GM23338 (cell line): Measurements from ENCODE around the gene RPH3AL. TPM values are rescaled to one million over a fixed set of nuclear protein-coding genes. Genes with fewer than 3 reads are reported as not detected.
"Not testable (repeated sequence)": the region's sequence is repeated elsewhere in the genome, so short reads cannot be mapped to it uniquely, and the experiment has no call there.

Experiments
- ATAC-seq: fragments of 200-7000 bp; cut with Tn5 transposase; 3 replicates; pipeline ENCODE4 v1.9.1; 2020
- DNase-seq: peaks from one replicate; pipeline ENCODE4 v3.0.0-alpha.2; 2015; ENCODE audit warnings: low spot score
- H2AFZ ChIP-seq: fragments of 200-600 bp; sonication (generic); 2 replicates; pipeline ENCODE4 v1.8.0; 2016; ENCODE audit warnings: antibody characterized with exemption, mild to moderate bottlenecking, moderate library complexity
- H3F3A ChIP-seq: fragments of 200-600 bp; sonication (generic); replicated peaks from 2 replicates; pipeline ENCODE4 v1.8.0; 2017; ENCODE audit warnings: antibody characterized with exemption, mixed run types, low read depth
- H3K27ac ChIP-seq: fragments of 200-600 bp; sonication (generic); 2 replicates; pipeline ENCODE4 v1.6.1; 2016; ENCODE audit warnings: low read depth
- H3K27me3 ChIP-seq: fragments of 200-600 bp; sonication (generic); 2 replicates; pipeline ENCODE4 v1.8.0; 2016; ENCODE audit warnings: mild to moderate bottlenecking, mixed run types, moderate library complexity; ENCODE audit not compliant: insufficient read depth
- H3K36me3 ChIP-seq: fragments of 200-600 bp; sonication (generic); 2 replicates; pipeline ENCODE4 v1.8.0; 2016; ENCODE audit warnings: mild to moderate bottlenecking; ENCODE audit not compliant: insufficient read depth
- H3K4me1 ChIP-seq: fragments of 200-600 bp; sonication (generic); 2 replicates; pipeline ENCODE4 v1.8.0; 2016; ENCODE audit warnings: mild to moderate bottlenecking, moderate library complexity; ENCODE audit not compliant: insufficient read depth
- H3K4me2 ChIP-seq: fragments of 200-600 bp; sonication (generic); 2 replicates; pipeline ENCODE4 v1.7.1; 2017; ENCODE audit warnings: mixed run types
- H3K4me3 ChIP-seq: fragments of 200-600 bp; sonication (generic); 2 replicates; pipeline ENCODE4 v1.6.1; 2016; ENCODE audit warnings: mixed run types
- H3K79me2 ChIP-seq: fragments of 200-600 bp; sonication (generic); replicated peaks from 2 replicates; pipeline ENCODE4 v1.8.0; 2017; ENCODE audit warnings: mild to moderate bottlenecking; ENCODE audit not compliant: insufficient read depth
- H3K9me2 ChIP-seq: fragments of 200-600 bp; sonication (generic); 2 replicates; pipeline ENCODE4 v1.8.0; 2017; ENCODE audit not compliant: insufficient read depth
- H4K20me1 ChIP-seq: fragments of 200-600 bp; sonication (generic); replicated peaks from 2 replicates; pipeline ENCODE4 v1.8.0; 2017; ENCODE audit warnings: mild to moderate bottlenecking; ENCODE audit not compliant: insufficient read depth
- H3K27ac Mint-ChIP-seq: 2 replicates; pipeline ENCODE4 v1.8.0; 2020; ENCODE audit warnings: inconsistent platforms, mild to moderate bottlenecking, moderate library complexity, mixed read lengths
- H3K27me3 Mint-ChIP-seq: 3 replicates; pipeline ENCODE4 v1.8.0; 2022; ENCODE audit warnings: low read depth, mild to moderate bottlenecking, moderate library complexity, mixed read lengths, inconsistent platforms; ENCODE audit not compliant: insufficient read depth, poor library complexity
- H3K36me3 Mint-ChIP-seq: 3 replicates; pipeline ENCODE4 v1.8.0; 2021; ENCODE audit warnings: low read depth, mild to moderate bottlenecking, inconsistent platforms, moderate library complexity, mixed read lengths
- H3K4me1 Mint-ChIP-seq: 3 replicates; pipeline ENCODE4 v1.8.0; 2020; ENCODE audit warnings: mild to moderate bottlenecking, inconsistent platforms, mixed read lengths
- H3K4me3 Mint-ChIP-seq: 3 replicates; pipeline ENCODE4 v1.8.0; 2021; ENCODE audit warnings: moderate library complexity, mild to moderate bottlenecking, inconsistent platforms, mixed read lengths
- H3K9me3 Mint-ChIP-seq: 3 replicates; pipeline ENCODE4 v1.8.0; 2020; ENCODE audit warnings: moderate library complexity, mild to moderate bottlenecking, inconsistent platforms, mixed read lengths
- EZH2 ChIP-seq: fragments of 200-600 bp; sonication (generic); IDR thresholded peaks from one replicate; pipeline ENCODE4 v1.8.0; 2017; ENCODE audit warnings: antibody characterized with exemption, mild to moderate bottlenecking, low read depth; ENCODE audit not compliant: unreplicated experiment
- NANOG ChIP-seq: IDR thresholded peaks from 2 replicates; pipeline ENCODE4 v1.6.1; 2016; ENCODE audit warnings: antibody characterized with exemption, borderline replicate concordance
- POLR2AphosphoS5 ChIP-seq: IDR thresholded peaks from 2 replicates; pipeline ENCODE4 v1.6.1; 2016; ENCODE audit warnings: antibody characterized with exemption, low read depth
- STAT1 ChIP-seq: IDR thresholded peaks from one replicate; pipeline ENCODE4 v1.6.1; 2016; ENCODE audit warnings: antibody characterized with exemption; ENCODE audit not compliant: unreplicated experiment
- ZNF114 ChIP-seq: fragments of 250-450 bp; sonication (Bioruptor Pico); IDR thresholded peaks from 2 replicates; pipeline ENCODE4 v1.5.0; 2020; ENCODE audit warnings: mild to moderate bottlenecking, moderate library complexity
- ZNF331 ChIP-seq: fragments of 250-450 bp; sonication (Bioruptor Pico); IDR thresholded peaks from 2 replicates; pipeline ENCODE4 v1.5.0; 2020; ENCODE audit warnings: low read depth, mild to moderate bottlenecking, moderate library complexity
- polyA plus RNA-seq: library from polyadenylated mRNA; unstranded; fragments of >200 nt; fragmentation: Nextera tagmentation; extraction: Ambion mirVana; gene quantifications from 2 replicates; pipeline ENCODE4 v1.2.1, GENCODE V29; 2016
- total RNA-seq: library from RNA; depleted of rRNA; stranded (reverse); fragments of >200 nt; shearing (Covaris generic); gene quantifications from 2 replicates; pipeline ENCODE4 v1.2.3, GENCODE V29; 2014
- TF ChIP-seq, protein P1 (sequence below), 2 experiments: fragments of 200-600 bp in 1 of 2; sonication (generic) in 1 of 2; conservative IDR thresholded peaks; 2 replicates each; pipeline versions ENCODE4 v1.5.1 to v1.6.1; 2016 to 2017; ENCODE audit warnings: antibody characterized with exemption in 2 of 2, low read depth in 2 of 2, mild to moderate bottlenecking in 2 of 2, moderate library complexity in 1 of 2
- TF ChIP-seq, protein P2 (sequence below): fragments of 250-450 bp; sonication (Bioruptor Pico); IDR thresholded peaks from 2 replicates; pipeline ENCODE4 v1.5.0; 2020; ENCODE audit warnings: mild to moderate bottlenecking, moderate library complexity
- TF ChIP-seq, protein P3 (sequence below): IDR thresholded peaks from one replicate; pipeline ENCODE4 v1.6.1; 2018; ENCODE audit warnings: antibody characterized with exemption; ENCODE audit not compliant: unreplicated experiment

RPH3AL gene
- total and polyA plus RNA-seq, 2 experiments from 2014 or later: 2.7 to 6.3 TPM

DNA sequence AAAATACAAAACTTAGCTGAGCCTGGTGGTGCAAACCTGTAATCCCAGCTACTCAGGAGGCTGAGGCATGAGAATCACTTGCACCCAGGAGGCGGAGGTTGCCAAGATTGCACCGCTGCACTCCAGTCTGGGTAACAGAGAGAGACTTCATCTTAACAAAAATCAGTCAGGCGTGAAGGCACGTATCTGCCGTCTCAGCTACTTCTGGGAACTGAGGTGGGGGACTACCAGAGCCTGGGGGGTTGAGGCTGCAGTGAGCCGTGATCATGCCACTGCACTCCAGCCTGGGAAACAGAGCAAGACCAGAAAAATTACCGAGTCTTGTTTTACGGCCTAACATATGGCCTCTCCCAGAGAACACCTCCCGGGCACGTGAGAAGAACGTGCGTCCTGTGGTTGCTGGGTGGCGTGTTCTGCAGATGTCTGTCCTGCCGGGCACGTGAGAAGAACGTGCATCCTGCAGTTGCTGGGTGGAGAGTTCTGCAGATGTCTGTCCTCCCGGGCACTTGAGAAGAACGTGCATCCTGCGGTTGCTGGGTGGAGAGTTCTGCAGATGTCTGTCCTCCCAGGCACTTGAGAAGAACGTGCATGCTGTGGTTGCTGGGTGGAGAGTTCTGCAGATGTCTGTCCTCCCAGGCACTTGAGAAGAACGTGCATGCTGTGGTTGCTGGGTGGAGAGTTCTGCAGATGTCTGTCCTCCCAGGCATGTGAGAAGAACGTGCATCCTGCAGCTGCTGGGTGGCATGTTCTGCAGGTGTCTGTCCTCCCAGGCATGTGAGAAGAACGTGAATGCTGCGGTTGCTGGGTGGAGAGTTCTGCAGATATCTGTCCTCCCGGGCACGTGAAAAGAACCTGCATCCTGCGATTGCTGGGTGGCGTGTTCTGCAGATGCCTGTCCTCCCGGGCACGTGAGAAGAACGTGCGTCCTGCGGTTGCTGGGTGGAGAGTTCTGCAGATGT is 14.3 kb upstream of the RPH3AL start:
- H2AFZ ChIP-seq, DNase-seq, H3K4me3 ChIP-seq, H3K4me1 ChIP-seq, H3K4me3 Mint-ChIP-seq, H3K27ac Mint-ChIP-seq, ATAC-seq, H3K79me2 ChIP-seq, H4K20me1 ChIP-seq, H3F3A ChIP-seq, H3K27me3 ChIP-seq, H3K4me2 ChIP-seq, H3K4me1 Mint-ChIP-seq, H3K27ac ChIP-seq, H3K27me3 Mint-ChIP-seq, H3K9me2 ChIP-seq, H3K36me3 ChIP-seq: not testable (repeated sequence)
- Mint-ChIP-seq H3K36me3 (peaks cover 16% of the 10 kb centered on the region; the same call in 2 of the 3 replicates), H3K9me3 (peaks cover 19% of the 10 kb centered on the region)

DNA sequence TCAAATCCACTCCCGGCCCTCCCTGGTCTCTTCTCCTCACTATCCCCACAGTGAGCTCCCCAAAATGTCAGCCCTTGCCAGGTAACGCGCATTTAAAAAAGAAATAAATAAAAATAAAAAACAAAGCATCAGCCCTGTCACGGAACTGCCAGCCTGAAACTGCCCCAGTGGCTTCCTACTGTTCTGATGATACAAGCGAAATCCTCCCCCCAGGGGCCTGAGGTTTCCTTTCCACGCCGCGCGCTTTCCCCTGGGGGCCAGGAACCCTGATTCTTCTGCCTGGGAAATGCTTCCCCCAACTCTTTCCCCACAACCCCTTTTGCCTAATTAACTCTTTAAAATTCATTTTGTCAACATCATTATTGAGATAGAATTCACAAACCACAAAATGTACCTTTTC is 12.2 kb upstream of the RPH3AL start:
- no peaks in the 10 kb centered on the region for H3K27me3 ChIP-seq
- no peaks in the 10 kb centered on the region for H3K36me3 ChIP-seq
- H4K20me1 ChIP-seq: no peaks in the 10 kb centered on the region
- H3K79me2 ChIP-seq: no peaks in the 10 kb centered on the region
- H3K4me2 ChIP-seq: no peak overlapping the region
- Mint-ChIP-seq H3K27ac (no peak overlapping the region), H3K27me3 (no peaks in the 10 kb centered on the region), H3K4me1 (no peaks in the 10 kb centered on the region), H3K9me3 (peaks cover 19% of the 10 kb centered on the region), H3K36me3 (peaks cover 16% of the 10 kb centered on the region; the same call in 2 of the 3 replicates), H3K4me3 (no peak overlapping the region)
- ATAC-seq: no peak
- no peak for DNase-seq
- H3K27ac ChIP-seq: no peak overlapping the region
- no peak overlapping the region for H3K4me3 ChIP-seq
- H2AFZ ChIP-seq: no peak overlapping the region
- no peaks in the 10 kb centered on the region for H3K4me1 ChIP-seq
- no peaks in the 10 kb centered on the region for H3K9me2 ChIP-seq
- no peaks in the 10 kb centered on the region for H3F3A ChIP-seq
- TF ChIP-seq, protein P1, sequence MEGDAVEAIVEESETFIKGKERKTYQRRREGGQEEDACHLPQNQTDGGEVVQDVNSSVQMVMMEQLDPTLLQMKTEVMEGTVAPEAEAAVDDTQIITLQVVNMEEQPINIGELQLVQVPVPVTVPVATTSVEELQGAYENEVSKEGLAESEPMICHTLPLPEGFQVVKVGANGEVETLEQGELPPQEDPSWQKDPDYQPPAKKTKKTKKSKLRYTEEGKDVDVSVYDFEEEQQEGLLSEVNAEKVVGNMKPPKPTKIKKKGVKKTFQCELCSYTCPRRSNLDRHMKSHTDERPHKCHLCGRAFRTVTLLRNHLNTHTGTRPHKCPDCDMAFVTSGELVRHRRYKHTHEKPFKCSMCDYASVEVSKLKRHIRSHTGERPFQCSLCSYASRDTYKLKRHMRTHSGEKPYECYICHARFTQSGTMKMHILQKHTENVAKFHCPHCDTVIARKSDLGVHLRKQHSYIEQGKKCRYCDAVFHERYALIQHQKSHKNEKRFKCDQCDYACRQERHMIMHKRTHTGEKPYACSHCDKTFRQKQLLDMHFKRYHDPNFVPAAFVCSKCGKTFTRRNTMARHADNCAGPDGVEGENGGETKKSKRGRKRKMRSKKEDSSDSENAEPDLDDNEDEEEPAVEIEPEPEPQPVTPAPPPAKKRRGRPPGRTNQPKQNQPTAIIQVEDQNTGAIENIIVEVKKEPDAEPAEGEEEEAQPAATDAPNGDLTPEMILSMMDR (conservative IDR thresholded peaks at IDR 0.05; ENCODE audit: low read depth in 2 of 2): no peak
- no peak for TF ChIP-seq ZNF114 (CRISPR knock-in tag)
- TF ChIP-seq POLR2AphosphoS5: no peak
- TF ChIP-seq, protein P2, sequence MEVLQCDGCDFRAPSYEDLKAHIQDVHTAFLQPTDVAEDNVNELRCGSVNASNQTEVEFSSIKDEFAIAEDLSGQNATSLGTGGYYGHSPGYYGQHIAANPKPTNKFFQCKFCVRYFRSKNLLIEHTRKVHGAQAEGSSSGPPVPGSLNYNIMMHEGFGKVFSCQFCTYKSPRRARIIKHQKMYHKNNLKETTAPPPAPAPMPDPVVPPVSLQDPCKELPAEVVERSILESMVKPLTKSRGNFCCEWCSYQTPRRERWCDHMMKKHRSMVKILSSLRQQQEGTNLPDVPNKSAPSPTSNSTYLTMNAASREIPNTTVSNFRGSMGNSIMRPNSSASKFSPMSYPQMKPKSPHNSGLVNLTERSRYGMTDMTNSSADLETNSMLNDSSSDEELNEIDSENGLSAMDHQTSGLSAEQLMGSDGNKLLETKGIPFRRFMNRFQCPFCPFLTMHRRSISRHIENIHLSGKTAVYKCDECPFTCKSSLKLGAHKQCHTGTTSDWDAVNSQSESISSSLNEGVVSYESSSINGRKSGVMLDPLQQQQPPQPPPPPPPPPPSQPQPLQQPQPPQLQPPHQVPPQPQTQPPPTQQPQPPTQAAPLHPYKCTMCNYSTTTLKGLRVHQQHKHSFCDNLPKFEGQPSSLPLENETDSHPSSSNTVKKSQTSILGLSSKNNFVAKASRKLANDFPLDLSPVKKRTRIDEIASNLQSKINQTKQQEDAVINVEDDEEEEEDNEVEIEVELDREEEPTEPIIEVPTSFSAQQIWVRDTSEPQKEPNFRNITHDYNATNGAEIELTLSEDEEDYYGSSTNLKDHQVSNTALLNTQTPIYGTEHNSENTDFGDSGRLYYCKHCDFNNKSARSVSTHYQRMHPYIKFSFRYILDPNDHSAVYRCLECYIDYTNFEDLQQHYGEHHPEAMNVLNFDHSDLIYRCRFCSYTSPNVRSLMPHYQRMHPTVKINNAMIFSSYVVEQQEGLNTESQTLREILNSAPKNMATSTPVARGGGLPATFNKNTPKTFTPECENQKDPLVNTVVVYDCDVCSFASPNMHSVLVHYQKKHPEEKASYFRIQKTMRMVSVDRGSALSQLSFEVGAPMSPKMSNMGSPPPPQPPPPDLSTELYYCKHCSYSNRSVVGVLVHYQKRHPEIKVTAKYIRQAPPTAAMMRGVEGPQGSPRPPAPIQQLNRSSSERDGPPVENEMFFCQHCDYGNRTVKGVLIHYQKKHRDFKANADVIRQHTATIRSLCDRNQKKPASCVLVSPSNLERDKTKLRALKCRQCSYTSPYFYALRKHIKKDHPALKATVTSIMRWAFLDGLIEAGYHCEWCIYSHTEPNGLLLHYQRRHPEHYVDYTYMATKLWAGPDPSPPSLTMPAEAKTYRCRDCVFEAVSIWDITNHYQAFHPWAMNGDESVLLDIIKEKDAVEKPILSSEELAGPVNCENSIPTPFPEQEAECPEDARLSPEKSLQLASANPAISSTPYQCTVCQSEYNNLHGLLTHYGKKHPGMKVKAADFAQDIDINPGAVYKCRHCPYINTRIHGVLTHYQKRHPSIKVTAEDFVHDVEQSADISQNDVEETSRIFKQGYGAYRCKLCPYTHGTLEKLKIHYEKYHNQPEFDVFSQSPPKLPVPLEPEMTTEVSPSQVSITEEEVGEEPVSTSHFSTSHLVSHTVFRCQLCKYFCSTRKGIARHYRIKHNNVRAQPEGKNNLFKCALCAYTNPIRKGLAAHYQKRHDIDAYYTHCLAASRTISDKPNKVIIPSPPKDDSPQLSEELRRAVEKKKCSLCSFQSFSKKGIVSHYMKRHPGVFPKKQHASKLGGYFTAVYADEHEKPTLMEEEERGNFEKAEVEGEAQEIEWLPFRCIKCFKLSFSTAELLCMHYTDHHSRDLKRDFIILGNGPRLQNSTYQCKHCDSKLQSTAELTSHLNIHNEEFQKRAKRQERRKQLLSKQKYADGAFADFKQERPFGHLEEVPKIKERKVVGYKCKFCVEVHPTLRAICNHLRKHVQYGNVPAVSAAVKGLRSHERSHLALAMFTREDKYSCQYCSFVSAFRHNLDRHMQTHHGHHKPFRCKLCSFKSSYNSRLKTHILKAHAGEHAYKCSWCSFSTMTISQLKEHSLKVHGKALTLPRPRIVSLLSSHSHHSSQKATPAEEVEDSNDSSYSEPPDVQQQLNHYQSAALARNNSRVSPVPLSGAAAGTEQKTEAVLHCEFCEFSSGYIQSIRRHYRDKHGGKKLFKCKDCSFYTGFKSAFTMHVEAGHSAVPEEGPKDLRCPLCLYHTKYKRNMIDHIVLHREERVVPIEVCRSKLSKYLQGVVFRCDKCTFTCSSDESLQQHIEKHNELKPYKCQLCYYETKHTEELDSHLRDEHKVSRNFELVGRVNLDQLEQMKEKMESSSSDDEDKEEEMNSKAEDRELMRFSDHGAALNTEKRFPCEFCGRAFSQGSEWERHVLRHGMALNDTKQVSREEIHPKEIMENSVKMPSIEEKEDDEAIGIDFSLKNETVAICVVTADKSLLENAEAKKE (CRISPR knock-in tag): no peak
- no peak for TF ChIP-seq NANOG
- TF ChIP-seq, protein P3, sequence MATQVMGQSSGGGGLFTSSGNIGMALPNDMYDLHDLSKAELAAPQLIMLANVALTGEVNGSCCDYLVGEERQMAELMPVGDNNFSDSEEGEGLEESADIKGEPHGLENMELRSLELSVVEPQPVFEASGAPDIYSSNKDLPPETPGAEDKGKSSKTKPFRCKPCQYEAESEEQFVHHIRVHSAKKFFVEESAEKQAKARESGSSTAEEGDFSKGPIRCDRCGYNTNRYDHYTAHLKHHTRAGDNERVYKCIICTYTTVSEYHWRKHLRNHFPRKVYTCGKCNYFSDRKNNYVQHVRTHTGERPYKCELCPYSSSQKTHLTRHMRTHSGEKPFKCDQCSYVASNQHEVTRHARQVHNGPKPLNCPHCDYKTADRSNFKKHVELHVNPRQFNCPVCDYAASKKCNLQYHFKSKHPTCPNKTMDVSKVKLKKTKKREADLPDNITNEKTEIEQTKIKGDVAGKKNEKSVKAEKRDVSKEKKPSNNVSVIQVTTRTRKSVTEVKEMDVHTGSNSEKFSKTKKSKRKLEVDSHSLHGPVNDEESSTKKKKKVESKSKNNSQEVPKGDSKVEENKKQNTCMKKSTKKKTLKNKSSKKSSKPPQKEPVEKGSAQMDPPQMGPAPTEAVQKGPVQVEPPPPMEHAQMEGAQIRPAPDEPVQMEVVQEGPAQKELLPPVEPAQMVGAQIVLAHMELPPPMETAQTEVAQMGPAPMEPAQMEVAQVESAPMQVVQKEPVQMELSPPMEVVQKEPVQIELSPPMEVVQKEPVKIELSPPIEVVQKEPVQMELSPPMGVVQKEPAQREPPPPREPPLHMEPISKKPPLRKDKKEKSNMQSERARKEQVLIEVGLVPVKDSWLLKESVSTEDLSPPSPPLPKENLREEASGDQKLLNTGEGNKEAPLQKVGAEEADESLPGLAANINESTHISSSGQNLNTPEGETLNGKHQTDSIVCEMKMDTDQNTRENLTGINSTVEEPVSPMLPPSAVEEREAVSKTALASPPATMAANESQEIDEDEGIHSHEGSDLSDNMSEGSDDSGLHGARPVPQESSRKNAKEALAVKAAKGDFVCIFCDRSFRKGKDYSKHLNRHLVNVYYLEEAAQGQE: no peak
- TF ChIP-seq STAT1: no peak
- no peak for TF ChIP-seq ZNF331
- no peak for TF ChIP-seq EZH2
